MV-4-11 (cell line): ENCODE results near the gene JAKMIP3.

Experiments used
- DNase-seq: peaks from one replicate; lab custom pipeline; 2025; lab: John Stamatoyannopoulos, UW

The JAKMIP3 gene

DNA sequence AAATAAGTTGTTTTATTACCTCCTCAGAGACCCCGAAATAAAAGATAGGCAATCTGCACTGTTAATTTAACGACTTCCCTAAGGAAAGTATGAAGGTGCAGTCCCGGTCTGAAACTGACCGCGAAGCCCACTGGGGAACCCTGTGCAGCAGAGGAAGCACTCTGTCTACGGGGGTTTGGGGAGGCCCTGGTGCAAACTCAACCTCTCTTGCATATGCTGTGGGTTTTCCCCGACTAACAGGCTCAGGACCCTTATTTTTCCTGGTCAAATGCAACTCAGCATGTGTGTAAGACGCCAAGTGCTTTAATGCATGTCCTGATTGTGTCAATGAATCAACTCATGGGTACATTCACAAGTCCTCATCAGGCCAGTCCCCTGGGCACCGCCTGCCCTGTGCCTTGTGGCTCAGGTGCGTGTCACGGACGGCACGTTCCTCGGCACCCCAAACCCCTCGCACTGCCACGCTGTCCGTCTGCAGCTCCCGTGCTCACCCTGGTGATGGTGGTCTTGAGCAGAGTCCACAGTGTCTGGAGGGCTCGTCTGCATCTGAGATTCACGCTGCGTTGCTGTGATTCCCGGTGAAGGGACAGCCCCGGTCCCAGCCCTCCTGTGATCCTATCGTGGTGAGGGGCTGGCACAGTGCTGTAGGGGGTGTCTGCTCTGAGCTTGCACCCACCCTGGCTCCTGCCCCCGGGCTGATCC, 33.8 kb downstream of the JAKMIP3 start:
- DNase-seq: no peak

GRCh38 chr10:132100091-132100481, 34.3 kb downstream of the JAKMIP3 start:
- DNase-seq: no peak

DNA sequence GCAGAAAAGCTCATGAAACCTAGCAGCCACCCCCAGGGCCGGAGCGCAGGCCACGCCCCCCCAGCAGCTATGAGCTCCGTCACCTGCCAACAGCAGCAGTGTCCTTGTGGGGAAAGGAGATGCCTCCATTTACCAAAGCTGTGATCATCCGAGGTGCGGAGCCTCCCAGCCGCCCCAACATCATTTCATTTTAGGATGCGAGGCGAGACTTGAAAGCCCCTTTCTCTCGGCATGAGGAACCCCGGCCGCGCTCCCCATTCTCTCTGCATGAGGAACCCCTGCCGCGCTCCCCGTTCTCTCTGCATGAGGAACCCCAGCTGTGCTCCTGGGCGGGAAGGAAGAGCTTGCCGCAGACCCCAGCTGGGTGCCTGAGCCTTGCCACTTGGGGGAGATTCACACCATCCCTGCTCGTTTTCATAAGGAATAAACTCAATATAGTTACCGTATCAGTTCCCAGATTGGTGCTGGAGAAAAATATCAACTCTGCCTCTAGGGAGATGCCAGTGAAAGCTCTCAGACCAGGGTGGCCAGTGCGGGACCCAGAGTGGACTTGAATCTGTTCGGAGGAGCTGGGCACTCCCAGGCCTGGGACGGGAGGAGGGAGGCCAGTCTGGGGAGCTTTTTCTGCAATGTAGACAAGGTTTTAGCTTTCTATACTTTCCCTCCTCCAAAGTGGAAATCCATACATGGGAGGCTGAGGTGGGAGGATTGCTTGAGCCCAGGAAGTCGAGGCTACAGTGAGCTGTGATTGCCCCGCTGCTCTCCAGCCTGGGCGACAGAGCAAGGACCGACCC, 35.0 kb downstream of the JAKMIP3 start:
- DNase-seq: no peak

DNA sequence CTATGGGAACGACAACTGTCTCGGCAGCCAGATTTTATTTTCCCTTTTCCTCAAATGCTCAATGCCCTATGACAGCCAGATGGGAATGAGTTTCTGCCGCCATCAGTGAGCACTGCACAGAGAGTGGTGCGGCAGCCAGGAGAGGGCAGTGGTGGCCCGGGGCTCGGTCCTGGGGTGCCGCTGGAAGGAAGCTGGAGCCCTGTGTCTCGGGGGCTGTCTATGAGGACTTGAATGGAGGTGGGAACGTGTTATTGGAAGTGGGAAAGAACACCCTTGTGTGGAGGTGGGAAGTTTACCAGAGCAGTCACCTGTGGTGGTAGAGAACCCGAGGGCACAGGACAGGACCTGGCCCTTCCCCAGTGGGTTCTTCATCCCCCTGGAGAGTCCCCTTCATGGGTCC, 35.8 kb downstream of the JAKMIP3 start:
- DNase-seq: no peak

DNA sequence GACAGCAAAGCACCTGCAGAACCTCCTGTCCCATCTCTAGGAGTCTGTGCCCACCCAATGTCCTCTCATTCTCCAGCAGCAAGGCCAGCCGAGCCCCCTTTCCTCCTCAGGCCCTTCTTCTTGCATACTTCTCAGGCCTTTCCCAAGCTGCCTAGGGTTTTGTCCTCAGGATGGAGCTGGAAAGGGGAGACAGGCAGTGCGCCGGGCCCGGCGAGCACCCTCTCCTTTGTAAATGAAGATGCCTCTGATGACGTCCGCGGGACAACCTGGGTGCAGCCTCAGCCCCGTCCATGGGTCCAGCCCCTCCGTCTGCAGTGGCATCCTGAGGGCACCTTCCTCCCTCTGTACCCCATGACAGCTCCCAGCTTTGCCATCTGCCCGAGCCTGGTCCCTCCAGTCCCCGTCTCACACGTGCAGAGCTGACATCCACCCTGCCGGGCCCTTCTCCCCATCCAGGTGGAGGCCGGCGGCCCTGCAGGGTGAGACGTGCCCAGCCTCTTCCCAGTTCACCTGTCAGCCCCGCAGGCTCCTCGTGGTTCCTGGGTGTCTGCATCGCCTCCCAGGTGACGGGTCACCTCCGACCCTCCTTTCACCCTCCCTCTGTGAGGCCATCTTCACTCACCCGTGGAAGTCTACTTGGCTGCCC, 36.4 kb downstream of the JAKMIP3 start:
- DNase-seq: no peak

DNA sequence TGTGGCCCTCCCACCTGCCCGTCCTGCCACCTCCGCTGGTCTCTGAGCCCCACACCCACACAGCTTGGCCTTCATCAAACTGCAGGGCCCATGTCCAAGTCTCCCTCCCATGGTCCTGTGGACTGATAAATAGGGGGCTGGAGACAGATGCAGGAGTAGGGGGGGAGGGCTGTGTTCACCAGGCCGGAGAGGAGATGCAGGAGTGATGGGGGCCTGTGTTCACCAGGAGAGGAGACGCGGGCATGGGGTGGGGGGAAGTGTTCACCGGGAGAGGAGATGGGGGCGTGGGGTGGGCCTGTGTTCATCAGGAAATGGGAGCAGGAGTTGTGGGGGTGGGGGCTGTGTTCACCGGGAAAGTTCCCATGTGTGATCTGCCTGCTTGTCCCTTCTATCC, 37.0 kb downstream of the JAKMIP3 start:
- no peak for DNase-seq

GRCh38 chr10:132103116-132103910, 37.6 kb downstream of the JAKMIP3 start:
- DNase-seq: no peak

DNA sequence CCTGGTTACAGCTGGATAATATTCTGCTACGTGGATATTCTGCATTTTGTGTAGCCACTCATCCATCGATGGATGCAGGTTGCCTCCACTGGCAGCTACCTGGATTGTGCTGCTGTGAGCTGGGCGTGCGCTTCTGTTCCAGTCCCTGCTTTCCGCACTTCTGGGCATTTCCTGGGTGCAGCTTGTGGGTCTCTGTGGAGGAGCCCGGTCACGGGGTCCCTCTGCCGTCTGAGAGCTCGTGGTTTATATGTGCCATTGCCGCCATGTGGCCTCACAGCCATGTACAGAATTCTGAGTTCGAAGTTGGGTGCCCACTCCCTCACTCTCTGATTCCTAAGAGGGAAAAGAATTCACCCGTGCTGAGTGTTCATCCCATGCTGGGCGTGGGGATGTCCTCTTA, 38.3 kb downstream of the JAKMIP3 start:
- no peak for DNase-seq

DNA sequence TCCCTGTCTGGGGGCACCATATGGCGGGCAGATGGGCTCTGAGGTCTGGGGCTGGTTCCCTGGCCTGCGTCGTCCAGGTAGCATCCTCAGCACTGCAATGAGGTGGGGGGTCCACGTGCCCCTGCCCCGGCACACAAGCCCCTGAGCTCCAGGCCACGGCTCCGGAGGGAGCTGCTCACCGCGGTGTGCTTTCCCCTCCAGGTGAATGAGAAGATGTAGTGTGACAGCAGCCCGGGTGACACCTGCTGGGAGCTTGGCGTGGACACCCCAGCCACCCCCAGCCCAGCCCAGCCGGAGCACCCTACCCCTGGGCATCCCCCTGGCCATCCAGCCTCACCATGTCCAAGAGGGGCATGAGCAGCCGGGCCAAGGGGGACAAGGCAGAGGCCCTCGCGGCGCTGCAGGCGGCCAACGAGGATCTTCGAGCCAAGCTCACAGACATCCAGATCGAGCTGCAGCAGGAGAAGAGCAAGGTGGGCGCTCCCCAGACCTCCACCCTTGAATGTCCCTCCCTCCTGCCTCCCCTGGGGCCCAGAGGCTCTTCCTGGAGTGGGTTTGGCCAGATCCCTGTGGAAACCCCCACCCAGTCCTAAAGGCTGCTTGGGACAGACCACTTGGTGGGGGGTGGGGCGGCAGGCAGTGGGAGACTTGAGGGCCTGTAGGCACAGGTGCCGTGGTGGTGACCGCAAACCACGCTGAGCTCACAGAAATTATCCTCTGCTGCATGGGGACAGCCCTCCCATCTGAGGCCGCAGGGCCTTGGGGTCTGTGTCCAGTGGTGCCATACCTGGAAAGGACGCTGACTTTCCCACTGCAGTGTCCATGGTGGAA, 38.9 kb downstream of the JAKMIP3 start:
- no peak for DNase-seq

GRCh38 chr10:132105302-132105995, 39.7 kb downstream of the JAKMIP3 start:
- DNase-seq: no peak

- no peak for DNase-seq
Observed at GRCh38 chr10:132106431-132106830, 40.7 kb downstream of the JAKMIP3 start.

DNA sequence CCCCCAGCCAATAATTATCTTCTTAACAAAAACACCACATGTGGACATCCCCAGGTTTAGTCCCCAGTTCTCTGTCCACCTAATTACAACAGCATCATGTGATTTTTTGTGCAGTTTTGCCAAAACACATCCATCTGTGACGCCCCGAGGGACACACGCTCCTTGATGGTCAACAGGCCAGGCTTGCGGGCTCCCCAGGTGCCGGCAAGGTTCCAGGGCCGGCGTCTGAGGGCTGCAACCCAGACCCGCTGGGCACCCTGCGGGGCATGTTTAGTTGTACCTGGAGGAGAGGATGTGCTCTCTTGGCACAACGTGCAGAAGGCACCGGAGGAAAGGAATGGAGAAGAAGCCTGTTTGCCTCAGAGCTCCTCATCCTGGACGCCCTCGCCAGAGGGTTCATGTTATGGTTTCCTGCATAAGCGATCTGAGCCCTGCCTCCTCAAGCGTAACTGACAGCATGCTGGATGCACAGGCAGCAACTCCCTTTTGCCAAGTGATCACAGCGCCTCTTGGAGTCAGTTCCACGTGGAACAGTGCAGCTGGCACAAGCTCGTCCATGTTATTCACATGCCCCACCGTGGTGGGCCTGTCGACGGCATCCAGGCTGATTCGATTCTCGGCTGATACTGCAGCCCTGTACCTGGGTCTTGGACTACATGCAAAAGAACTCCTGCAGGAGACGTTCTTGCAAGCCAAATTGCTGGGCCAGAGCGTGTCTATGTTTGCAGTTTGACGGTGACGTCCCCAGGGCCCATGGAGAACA, 41.6 kb downstream of the JAKMIP3 start:
- no peak for DNase-seq

DNA sequence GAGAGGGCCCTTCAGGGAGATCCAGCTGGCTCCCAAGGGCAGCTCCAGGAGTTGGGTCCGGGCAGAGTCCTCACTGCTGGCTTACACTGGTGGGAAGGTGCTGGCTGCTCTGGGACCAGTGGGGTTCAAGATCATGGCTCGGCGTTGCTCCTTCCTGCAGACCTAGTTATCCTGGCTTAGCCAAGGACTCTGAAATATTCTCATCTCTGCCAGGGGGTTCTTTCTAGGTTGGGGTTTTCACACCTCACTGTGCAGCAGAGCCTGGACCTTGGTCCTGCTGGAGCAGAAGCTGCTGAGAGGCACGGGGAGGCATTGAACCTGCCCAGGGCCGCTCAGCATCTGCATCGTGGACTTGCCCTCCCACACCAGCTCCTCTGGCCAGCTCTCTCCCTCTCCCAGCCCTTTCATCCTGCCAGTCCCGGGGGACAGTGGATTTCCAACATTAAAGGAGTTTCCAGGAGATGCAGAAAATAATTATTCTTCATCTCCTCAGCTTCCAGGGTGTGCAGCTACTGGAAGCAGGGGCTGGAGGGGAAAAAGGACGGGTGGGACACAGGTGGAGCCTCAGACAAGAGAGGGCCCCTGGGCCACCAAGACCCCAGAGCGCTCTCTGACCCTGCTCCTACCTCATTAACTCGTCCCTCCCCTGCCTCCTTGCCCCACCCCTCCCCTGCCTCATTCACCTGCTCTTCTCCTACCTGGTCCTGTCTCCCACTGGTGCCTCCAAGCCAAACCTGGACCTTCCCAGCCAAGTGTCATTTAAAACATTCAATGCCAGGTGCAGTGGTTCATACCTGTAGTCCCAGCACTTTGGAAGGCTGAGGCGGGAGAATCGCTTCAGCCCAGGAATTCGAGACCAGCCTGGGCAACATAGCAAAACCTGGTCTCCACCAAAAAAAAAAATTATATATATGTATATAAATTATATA, 42.5 kb downstream of the JAKMIP3 start:
- DNase-seq: no peak

DNA sequence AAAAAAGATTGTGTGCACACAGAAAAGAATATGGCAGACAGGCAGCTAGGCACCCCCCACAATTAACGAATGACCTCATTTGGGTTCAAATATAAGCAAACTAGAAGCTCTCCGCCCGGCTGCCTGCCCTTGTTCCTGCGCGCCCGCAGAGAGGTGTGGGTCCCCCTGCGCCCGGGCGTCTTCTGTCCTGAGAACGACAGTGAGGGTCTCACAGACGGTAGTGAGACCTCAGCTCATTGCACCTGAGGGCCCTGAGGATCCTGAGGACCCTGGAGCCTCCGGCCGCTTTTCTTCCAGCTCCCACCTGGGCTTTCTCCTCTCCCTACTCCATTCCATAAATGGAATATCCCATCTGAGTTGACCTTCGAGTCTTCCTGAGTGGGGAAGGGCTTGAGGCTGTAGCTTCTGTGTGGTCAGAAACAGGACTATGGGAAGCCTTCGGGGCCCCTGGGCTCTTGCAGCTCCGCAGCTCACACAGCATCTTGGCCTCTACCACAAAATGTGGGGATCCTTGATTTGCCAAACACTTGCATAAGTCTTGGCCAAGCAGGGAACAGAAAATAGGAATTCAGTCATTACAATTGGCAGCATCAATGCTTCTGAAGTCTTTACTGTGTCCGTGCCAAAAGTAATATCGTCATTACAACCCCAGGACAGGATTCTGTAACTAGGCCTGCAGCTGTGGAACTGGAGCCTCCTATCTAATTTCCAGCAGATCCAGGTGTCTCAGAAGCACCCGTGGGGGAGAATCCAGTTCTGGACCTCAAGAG, 43.8 kb downstream of the JAKMIP3 start:
- no peak for DNase-seq

DNA sequence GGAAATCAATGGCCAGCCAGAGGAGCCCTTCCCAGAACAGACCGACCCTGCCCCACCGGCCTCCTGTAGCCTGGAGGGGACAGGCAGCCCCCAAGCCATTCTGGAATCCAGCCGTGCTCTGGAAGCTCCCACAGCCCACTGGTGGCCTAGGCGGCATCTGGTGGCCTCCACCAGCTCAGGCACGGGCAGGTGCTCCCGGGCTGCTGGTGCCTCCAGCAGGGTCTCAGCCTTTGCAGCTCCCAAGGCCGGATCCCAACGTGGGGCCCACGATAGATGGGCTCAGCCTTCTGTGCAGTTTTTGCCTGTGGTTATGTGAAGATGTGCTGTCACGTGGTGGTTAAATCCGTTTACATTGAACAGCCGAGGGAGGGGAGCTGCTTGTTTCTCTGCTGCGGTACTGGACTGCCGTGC, 44.4 kb downstream of the JAKMIP3 start:
- no peak for DNase-seq

DNA sequence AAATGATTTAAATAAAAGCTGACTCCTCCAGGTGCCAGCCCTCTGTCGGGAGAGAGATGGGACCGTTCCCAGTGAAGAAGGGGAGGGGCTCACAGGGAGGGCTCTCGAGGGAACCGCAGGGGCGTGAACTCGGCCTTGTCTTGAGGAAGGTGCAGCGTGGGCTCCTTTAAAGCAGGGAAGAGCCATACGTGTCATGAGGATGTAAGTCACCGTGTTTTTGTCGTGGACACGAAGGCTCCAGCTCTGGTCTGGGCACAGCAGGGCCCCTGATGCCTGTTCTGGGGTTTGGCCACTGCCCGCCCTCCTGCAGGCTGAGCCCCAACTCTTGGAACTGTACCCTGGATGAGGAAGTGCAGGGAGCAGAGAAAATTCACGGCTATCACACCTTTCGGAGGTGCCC, 45.0 kb downstream of the JAKMIP3 start:
- DNase-seq: no peak

- DNase-seq: no peak
Observed at GRCh38 chr10:132111121-132111731, 45.5 kb downstream of the JAKMIP3 start.

- no peak for DNase-seq
Observed at GRCh38 chr10:132111871-132112341, 46.2 kb downstream of the JAKMIP3 start.
